Measurements from ENCODE around the gene GGA3.

GGA3 gene

DNA sequence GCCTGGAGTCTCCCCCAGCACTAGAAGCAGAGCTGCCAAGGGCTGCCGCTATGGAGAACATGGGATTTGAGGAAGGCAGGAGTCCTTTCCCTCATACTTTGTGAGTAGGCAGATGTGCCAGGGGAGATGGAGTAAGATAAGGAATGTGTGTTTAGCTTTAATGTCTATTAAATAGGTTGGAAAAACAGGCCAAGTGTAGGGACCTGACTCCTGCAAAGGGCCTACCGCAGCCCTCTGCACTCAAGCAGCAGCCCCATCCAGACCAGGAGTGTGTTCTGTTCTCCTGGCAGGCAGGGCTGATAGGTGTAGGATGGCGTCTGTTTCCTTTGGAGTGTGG lies 11.4 kb upstream of the GGA3 start:
- DNase-seq (ENCODE audit: extremely low spot score): no peak
- TF ChIP-seq, protein P1, sequence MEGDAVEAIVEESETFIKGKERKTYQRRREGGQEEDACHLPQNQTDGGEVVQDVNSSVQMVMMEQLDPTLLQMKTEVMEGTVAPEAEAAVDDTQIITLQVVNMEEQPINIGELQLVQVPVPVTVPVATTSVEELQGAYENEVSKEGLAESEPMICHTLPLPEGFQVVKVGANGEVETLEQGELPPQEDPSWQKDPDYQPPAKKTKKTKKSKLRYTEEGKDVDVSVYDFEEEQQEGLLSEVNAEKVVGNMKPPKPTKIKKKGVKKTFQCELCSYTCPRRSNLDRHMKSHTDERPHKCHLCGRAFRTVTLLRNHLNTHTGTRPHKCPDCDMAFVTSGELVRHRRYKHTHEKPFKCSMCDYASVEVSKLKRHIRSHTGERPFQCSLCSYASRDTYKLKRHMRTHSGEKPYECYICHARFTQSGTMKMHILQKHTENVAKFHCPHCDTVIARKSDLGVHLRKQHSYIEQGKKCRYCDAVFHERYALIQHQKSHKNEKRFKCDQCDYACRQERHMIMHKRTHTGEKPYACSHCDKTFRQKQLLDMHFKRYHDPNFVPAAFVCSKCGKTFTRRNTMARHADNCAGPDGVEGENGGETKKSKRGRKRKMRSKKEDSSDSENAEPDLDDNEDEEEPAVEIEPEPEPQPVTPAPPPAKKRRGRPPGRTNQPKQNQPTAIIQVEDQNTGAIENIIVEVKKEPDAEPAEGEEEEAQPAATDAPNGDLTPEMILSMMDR (IDR thresholded peaks at IDR 0.05; ENCODE audit: control extremely low read depth, extremely low read depth, low read depth, missing control alignments): no peak
- CTCF ChIA-PET: interaction anchor here (2.7 to 7.7 kb wide), 4 partner anchors 11 to 140 kb away, joined by 10 to 108 read pairs (median 60); partner anchors contain the start of genes GGA3, MRPS7 and SLC25A19
- POLR2A ChIA-PET: interaction anchor here (0.6 kb wide), 1 partner anchor 176 kb away, joined by 6 read pairs; no protein-coding TSS in a partner anchor

- CTCF ChIA-PET: interaction anchor here (1.3 to 7.7 kb wide), 23 partner anchors 8 to 311 kb away, joined by 3 to 108 read pairs (median 9); partner anchors contain the start of genes GGA3, MRPS7, SLC25A19 and SUMO2
- TF ChIP-seq, protein P1 (IDR thresholded peaks at IDR 0.05; ENCODE audit: control extremely low read depth, extremely low read depth, low read depth, missing control alignments): no peak
These were observed 10.8 kb upstream of the GGA3 start for GRCh38 chr17:75271955-75272847.

DNA sequence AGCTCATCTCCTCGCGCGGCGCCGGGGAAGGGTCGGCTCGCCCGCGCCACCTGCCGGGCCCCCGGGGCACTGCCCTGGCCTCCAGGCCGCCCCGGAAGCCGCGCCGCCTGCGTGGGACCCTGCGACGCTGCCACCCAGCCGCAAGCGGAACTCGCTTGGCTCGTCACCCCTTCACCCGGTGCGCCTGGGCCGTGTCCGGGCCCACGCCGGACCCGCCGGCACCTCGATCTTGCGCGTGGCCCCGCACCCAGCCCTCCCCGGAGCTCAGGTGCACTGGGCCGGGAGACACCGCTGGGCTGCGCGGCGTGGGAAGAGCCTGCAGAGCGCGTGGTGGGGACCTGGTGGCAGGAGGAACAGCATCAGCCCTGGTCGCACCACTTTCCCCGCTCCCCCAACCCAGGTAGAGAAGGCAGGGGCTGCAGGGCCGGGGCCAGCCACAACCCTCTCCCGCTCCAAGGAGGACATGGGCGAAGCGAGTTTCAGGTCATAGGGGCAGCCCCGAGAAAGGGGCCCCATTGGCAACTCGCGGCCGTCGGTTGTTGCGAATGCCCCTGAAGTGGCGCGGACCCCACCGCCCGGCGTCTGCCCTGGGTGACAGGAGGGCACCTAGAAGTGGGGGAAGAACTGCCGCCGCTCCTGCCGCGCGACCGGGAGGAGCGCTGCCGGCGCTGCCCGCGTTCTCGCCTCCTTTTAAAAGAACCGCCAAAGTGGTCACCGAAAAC lies 10.0 kb upstream of the GGA3 start:
- TF ChIP-seq, protein P1 (IDR thresholded peaks at IDR 0.05; ENCODE audit: control extremely low read depth, extremely low read depth, low read depth, missing control alignments): peak; percentile 96
- POLR2A ChIA-PET: interaction anchor here (0.6 to 2.3 kb wide), 10 partner anchors 9 to 240 kb away, joined by 3 to 21 read pairs (median 6); partner anchors contain the start of genes GGA3, JPT1, MRPS7 and SLC25A19
- CTCF ChIA-PET: interaction anchor here (0.6 to 7.7 kb wide), 71 partner anchors 9 to 313 kb away, joined by 3 to 108 read pairs (median 5); partner anchors contain the start of genes ARMC7, GGA3, LLGL2 and MRPL58
- peak; percentile 96 for DNase-seq (ENCODE audit: extremely low spot score)

More at GRCh38 chr17:75271955-75272847, 10.8 kb upstream of the GGA3 start:
- DNase-seq (ENCODE audit: extremely low spot score): no peak
- POLR2A ChIA-PET: interaction anchor here (0.6 to 2.3 kb wide), 3 partner anchors 10 to 177 kb away, joined by 3 to 21 read pairs (median 6); partner anchors contain the start of genes GGA3 and MRPS7

- ChIA-PET CTCF (interaction anchor here (0.6 to 7.7 kb wide), 71 partner anchors 9 to 313 kb away, joined by 3 to 108 read pairs (median 5); partner anchors contain the start of genes ARMC7, GGA3, LLGL2 and MRPL58), POLR2A (interaction anchor here (0.6 to 2.3 kb wide), 10 partner anchors 9 to 240 kb away, joined by 3 to 21 read pairs (median 6); partner anchors contain the start of genes GGA3, JPT1, MRPS7 and SLC25A19)
- TF ChIP-seq, protein P1 (IDR thresholded peaks at IDR 0.05; ENCODE audit: control extremely low read depth, extremely low read depth, low read depth, missing control alignments): no peak
- DNase-seq (ENCODE audit: extremely low spot score): no peak
These were observed 9.5 kb upstream of the GGA3 start, which contains the start of gene MIF4GD for GRCh38 chr17:75270966-75271232. Gene MIF4GD, minus strand, starts transcription at chr17:75271231. Its CDS starts 1,036 bp downstream, at chr17:75270195.

DNA sequence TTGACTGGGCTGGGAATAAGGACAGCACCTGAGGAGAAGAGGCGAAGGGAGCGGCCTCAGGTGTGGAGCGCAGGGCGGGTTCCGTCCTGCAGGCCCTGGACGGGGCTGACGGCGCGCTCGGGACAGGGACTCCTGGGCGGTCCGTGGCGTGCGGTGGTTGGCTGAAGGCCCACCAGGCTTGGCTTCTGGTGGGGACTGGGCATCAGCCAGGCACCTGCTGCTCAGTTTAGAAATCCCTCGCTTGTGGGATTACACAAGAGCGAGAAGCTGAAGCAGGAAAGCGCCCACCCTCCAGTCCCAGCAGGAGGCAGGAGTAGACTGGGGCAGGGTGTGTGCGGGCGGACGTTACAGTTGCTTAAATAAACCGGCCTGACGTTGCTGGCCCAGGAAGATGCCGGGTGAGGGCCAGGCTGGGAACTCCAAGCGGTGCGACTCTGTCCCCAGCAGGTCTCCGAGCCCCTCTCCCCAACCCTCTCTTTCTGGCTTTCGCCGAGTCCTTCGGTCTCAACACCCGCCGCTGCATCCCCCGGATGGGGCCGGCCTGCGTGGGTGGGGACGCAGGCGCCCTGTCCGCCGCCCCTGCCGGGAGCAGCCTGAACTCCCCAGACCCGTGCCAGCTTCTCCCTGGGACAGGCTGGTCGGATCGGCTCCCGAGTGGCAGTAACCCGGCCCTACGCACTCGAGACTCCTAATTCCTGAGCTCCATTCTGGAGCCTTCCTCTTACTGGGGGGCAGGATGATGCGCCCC lies 9.0 kb upstream of the GGA3 start:
- DNase-seq (ENCODE audit: extremely low spot score): peak; percentile 81
- POLR2A ChIA-PET: interaction anchor here (0.5 to 2.3 kb wide), 11 partner anchors 8 to 314 kb away, joined by 3 to 21 read pairs (median 5); partner anchors contain the start of genes GGA3, JPT1, MRPS7 and SLC25A19
- TF ChIP-seq, protein P1 (IDR thresholded peaks at IDR 0.05; ENCODE audit: control extremely low read depth, extremely low read depth, low read depth, missing control alignments): peak; percentile 40
- CTCF ChIA-PET: interaction anchor here (0.6 to 7.7 kb wide), 75 partner anchors 9 to 312 kb away, joined by 3 to 108 read pairs (median 5); partner anchors contain the start of genes ARMC7, GGA3, GRB2 and LLGL2
